22Rv1 (cell line): ENCODE data around the gene XPA.

Source experiments
- CTCF ChIP-seq: fragments of 450-650 bp; IDR thresholded peaks from 2 replicates; pipeline ENCODE4 v1.5.1; 2017; ENCODE audit warnings: mild to moderate bottlenecking
- ZFX ChIP-seq: fragments of 450-650 bp; IDR thresholded peaks from 2 replicates; pipeline ENCODE4 v1.6.1; 2017; ENCODE audit warnings: antibody characterized with exemption, borderline replicate concordance

- TF ChIP-seq CTCF: no peak
- no peak for TF ChIP-seq ZFX
Observed at GRCh38 chr9:97717866-97718265, 20.7 kb upstream of the XPA start.
